Liver (tissue), 3 donors: Measurements from ENCODE around the gene ITPK1.

Source experiments
- ATF3 ChIP-seq: IDR thresholded peaks from 2 replicates; pipeline ENCODE4 v1.6.1; 2016; ENCODE audit warnings: antibody characterized with exemption
- CTCF ChIP-seq: fragments of 150-350 bp; IDR thresholded peaks from 2 replicates; pipeline ENCODE4 v1.5.1; 2017; ENCODE audit warnings: improper control_type of control experiment, low read depth, low read length; ENCODE audit not compliant: missing input control
- FOXA1 ChIP-seq: IDR thresholded peaks from 2 replicates; pipeline ENCODE4 v1.6.1; 2016; ENCODE audit warnings: antibody characterized with exemption
- FOXA2 ChIP-seq: IDR thresholded peaks from 2 replicates; pipeline ENCODE4 v1.6.1; 2016; ENCODE audit warnings: antibody characterized with exemption
- GABPA ChIP-seq, 2 donors: IDR thresholded peaks in 1 of 2; conservative IDR thresholded peaks in 1 of 2; 2 replicates each; pipeline ENCODE4 v1.6.1; 2016; ENCODE audit warnings: antibody characterized with exemption in 2 of 2, mild to moderate bottlenecking in 1 of 2, moderate library complexity in 1 of 2
- HNF4G ChIP-seq: IDR thresholded peaks from 2 replicates; pipeline ENCODE4 v1.6.1; 2016; ENCODE audit warnings: antibody characterized with exemption
- NR2F2 ChIP-seq: IDR thresholded peaks from 2 replicates; pipeline ENCODE4 v1.6.1; 2016; ENCODE audit warnings: antibody characterized with exemption
- RAD21 ChIP-seq, 2 donors: IDR thresholded peaks; 2 replicates each; pipeline ENCODE4 v1.6.1; 2016; ENCODE audit warnings: antibody characterized with exemption in 2 of 2, mild to moderate bottlenecking in 2 of 2
- SP1 ChIP-seq: IDR thresholded peaks from 2 replicates; pipeline ENCODE4 v1.6.1; 2018; ENCODE audit warnings: antibody characterized with exemption, mild to moderate bottlenecking
- TAF1 ChIP-seq: conservative IDR thresholded peaks from 2 replicates; pipeline ENCODE4 v1.6.1; 2016; ENCODE audit warnings: antibody characterized with exemption, mild to moderate bottlenecking
- TF ChIP-seq, protein P1 (sequence below): IDR thresholded peaks from 2 replicates; pipeline ENCODE4 v1.6.1; 2016; ENCODE audit warnings: antibody characterized with exemption
- donor health status: healthy.
- donor health status: healthy.

GRCh38 chr14:93035917-93036651, 79.6 kb downstream of the ITPK1 start:
- no peak for TF ChIP-seq CTCF
- no peak for TF ChIP-seq FOXA1
- TF ChIP-seq, protein P1, sequence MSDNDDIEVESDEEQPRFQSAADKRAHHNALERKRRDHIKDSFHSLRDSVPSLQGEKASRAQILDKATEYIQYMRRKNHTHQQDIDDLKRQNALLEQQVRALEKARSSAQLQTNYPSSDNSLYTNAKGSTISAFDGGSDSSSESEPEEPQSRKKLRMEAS, result no peak
- peak in 1 of 2 donors; percentile 22 for TF ChIP-seq RAD21 (IDR thresholded peaks at IDR 0.05)
- TF ChIP-seq SP1, result peak; percentile 20
- no peak for TF ChIP-seq FOXA2
- TF ChIP-seq NR2F2, result peak; percentile 98
- no peak for TF ChIP-seq GABPA (IDR thresholded peaks at IDR 0.05 in 1 of 2, conservative IDR thresholded peaks at IDR 0.05 in 1 of 2)
- TF ChIP-seq ATF3, result no peak
- no peak for TF ChIP-seq HNF4G
- no peak for TF ChIP-seq TAF1
